Upper lobe of left lung (tissue), 4 donors: ENCODE results near the gene GOT2.

ENCODE experiments used
- CTCF ChIP-seq, 6 experiments: fragments of 450-650 bp in 4 of 6; fragments of 200-600 bp in 2 of 6; sonication (generic) in 2 of 6; IDR thresholded peaks; one replicate each; pipeline ENCODE4 v1.5.1; 2016 to 2019; ENCODE audit warnings: antibody characterized with exemption in 6 of 6
- EP300 ChIP-seq, 4 donors: sonication (generic); formaldehyde crosslinking; IDR thresholded peaks; one replicate each; pipeline ENCODE4 v1.5.1; 2017; ENCODE audit warnings: antibody characterized with exemption in 4 of 4, control low read depth in 2 of 4
- POLR2A ChIP-seq, 4 donors: fragments of 450-650 bp; IDR thresholded peaks; one replicate each; pipeline ENCODE4 v1.5.1; 2016 to 2017; ENCODE audit warnings: antibody characterized with exemption in 4 of 4, mild to moderate bottlenecking in 2 of 4
- POLR2AphosphoS5 ChIP-seq, 2 donors: sonication (generic); formaldehyde crosslinking; IDR thresholded peaks; one replicate each; pipeline ENCODE4 v1.5.1; 2017; ENCODE audit warnings: antibody characterized with exemption in 2 of 2

- no peak for TF ChIP-seq CTCF (IDR thresholded peaks at IDR 0.05)
- TF ChIP-seq POLR2A (IDR thresholded peaks at IDR 0.05) = no peak
- no peak for TF ChIP-seq POLR2AphosphoS5 (IDR thresholded peaks at IDR 0.05)
- no peak for TF ChIP-seq EP300 (IDR thresholded peaks at IDR 0.05)
Measured at GRCh38 chr16:58658796-58659211, 75.3 kb downstream of the GOT2 start.
